GM23248 (cell line): ENCODE results near the gene TNRC6B. TPM values are rescaled to one million over a fixed set of nuclear protein-coding genes. Genes with fewer than 3 reads are reported as not detected.
A peak's percentile ranks its signal among the peaks of the same experiment; 100 is the strongest.

Experiments
- DNase-seq: peaks from one replicate; pipeline ENCODE4 v3.0.0-alpha.2; 2015
- H2AFZ ChIP-seq: fragments of 200-600 bp; sonication (generic); 2 replicates; pipeline ENCODE4 v1.6.1; 2016; ENCODE audit warnings: antibody characterized with exemption
- H3F3A ChIP-seq: fragments of 200-600 bp; sonication (generic); 2 replicates; pipeline ENCODE4 v1.6.1; 2016; ENCODE audit warnings: mild to moderate bottlenecking, antibody characterized with exemption, mixed run types; ENCODE audit not compliant: insufficient read depth
- H3K27ac ChIP-seq: fragments of 200-600 bp; sonication (generic); 2 replicates; pipeline ENCODE4 v1.5.1; 2016; ENCODE audit warnings: mild to moderate bottlenecking
- H3K27me3 ChIP-seq: fragments of 200-600 bp; sonication (generic); replicated peaks from 2 replicates; pipeline ENCODE4 v1.6.1; 2016; ENCODE audit warnings: mild to moderate bottlenecking; ENCODE audit not compliant: insufficient read depth
- H3K36me3 ChIP-seq: fragments of 200-600 bp; sonication (generic); 2 replicates; pipeline ENCODE4 v1.6.1; 2016; ENCODE audit warnings: low read depth, mild to moderate bottlenecking
- H3K4me1 ChIP-seq: fragments of 200-600 bp; sonication (generic); 2 replicates; pipeline ENCODE4 v1.6.1; 2016; ENCODE audit warnings: mild to moderate bottlenecking; ENCODE audit not compliant: insufficient read depth
- H3K4me2 ChIP-seq: fragments of 200-600 bp; sonication (generic); one replicate; pipeline ENCODE4 v1.6.1; 2016; ENCODE audit warnings: mild to moderate bottlenecking; ENCODE audit not compliant: unreplicated experiment
- H3K4me3 ChIP-seq: fragments of 200-600 bp; sonication (generic); 2 replicates; pipeline ENCODE4 v1.5.1; 2016; ENCODE audit warnings: mild to moderate bottlenecking
- H3K79me2 ChIP-seq: fragments of 200-600 bp; sonication (generic); 2 replicates; pipeline ENCODE4 v1.6.1; 2016; ENCODE audit warnings: mild to moderate bottlenecking; ENCODE audit not compliant: insufficient read depth
- H3K9ac ChIP-seq: fragments of 200-600 bp; sonication (generic); 2 replicates; pipeline ENCODE4 v1.6.1; 2016; ENCODE audit warnings: mild to moderate bottlenecking
- H3K9me2 ChIP-seq: fragments of 200-600 bp; sonication (generic); 2 replicates; pipeline ENCODE4 v1.6.1; 2016; ENCODE audit warnings: mixed run types, mild to moderate bottlenecking, moderate library complexity; ENCODE audit not compliant: insufficient read depth
- H3K9me3 ChIP-seq: fragments of 200-600 bp; sonication (generic); one replicate; pipeline ENCODE4 v1.6.1; 2017; ENCODE audit warnings: low read depth
- H4K20me1 ChIP-seq: fragments of 200-600 bp; sonication (generic); 2 replicates; pipeline ENCODE4 v1.6.0; 2016; ENCODE audit not compliant: insufficient read depth
- EZH2 ChIP-seq: fragments of 200-600 bp; sonication (generic); IDR thresholded peaks from 2 replicates; pipeline ENCODE4 v1.6.1; 2018; ENCODE audit warnings: antibody characterized with exemption, mild to moderate bottlenecking; ENCODE audit not compliant: insufficient read depth, poor library complexity, severe bottlenecking
- EZH2phosphoT487 ChIP-seq: fragments of 200-600 bp; sonication (generic); IDR thresholded peaks from 2 replicates; pipeline ENCODE4 v1.6.1; 2018; ENCODE audit warnings: antibody characterized with exemption, moderate library complexity, mild to moderate bottlenecking, low read depth; ENCODE audit not compliant: insufficient read depth
- WGBS, 2 experiments: methylation state at CpG; one replicate each; pipeline ENCODE4 v1.1.6; 2015 to 2017; ENCODE audit warnings: low lambda C conversion rate in 2 of 2, low coverage in 1 of 2; ENCODE audit errors: missing lambda C conversion rate in 2 of 2; 5-methylcytosine and 5-hydroxymethylcytosine counted together
- in situ Hi-C: fragments of 300-500 bp; cut with MboI; formaldehyde crosslinking; loops from 2 replicates; pipeline ENCODE4 v1.15.0; 2020
- polyA plus RNA-seq: library from polyadenylated mRNA; unstranded; fragments of >200 nt; fragmentation: Nextera tagmentation; extraction: Ambion mirVana; gene quantifications from 2 replicates; pipeline ENCODE4 v1.2.1, GENCODE V29; 2016
- total RNA-seq: library from RNA; depleted of rRNA; stranded (reverse); fragments of >200 nt; shearing (Covaris generic); gene quantifications from 2 replicates; pipeline ENCODE4 v1.2.3, GENCODE V29; 2014

The TNRC6B gene
- total and polyA plus RNA-seq, 2 experiments from 2014 or later, result 14.1 to 21.1 TPM

DNA sequence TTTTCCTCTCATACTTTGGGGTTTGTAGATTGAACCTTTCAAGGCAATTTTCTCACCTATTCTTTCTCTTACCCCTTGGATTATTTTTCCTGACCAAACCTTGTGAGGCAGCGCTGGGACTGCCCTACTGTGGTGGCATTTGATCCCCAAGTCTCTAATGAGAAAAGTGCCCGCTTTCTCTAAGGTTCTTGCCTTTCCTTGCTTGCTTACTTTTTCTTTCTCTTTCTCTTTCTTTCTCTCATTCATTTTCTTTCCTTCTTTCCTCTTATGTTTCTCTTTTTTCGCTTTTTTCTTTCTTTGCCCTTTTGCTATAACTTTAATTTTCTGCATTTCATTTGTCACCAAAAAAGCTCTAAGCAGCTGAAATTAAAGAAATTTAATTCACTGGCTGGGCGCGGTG is 127.9 kb downstream of the TNRC6B start:
- Histone ChIP-seq H3K4me3 (no peak overlapping the region), H3K4me1 (peaks cover 11% of the 10 kb centered on the region), H3K9ac (no peak overlapping the region), H3K4me2 (no peak overlapping the region), H3K9me2 (no peaks in the 10 kb centered on the region), H3K9me3 (no peaks in the 10 kb centered on the region), H3K27ac (no peak overlapping the region), H4K20me1 (no peaks in the 10 kb centered on the region), H2AFZ (no peak overlapping the region), H3K79me2 (no peaks in the 10 kb centered on the region), H3K36me3 (peaks cover 19% of the 10 kb centered on the region), H3K27me3 (no peaks in the 10 kb centered on the region), H3F3A (peaks cover 25% of the 10 kb centered on the region)
- 97 to 98% methylated on average over 5 of the region's 5 CpGs for WGBS, 2 experiments
- in situ Hi-C loops, result no loop called here
- no peak for DNase-seq
- TF ChIP-seq EZH2 (no peak), EZH2phosphoT487 (no peak)

- no peaks in the 10 kb centered on the region for H3K27me3 ChIP-seq
- H3K27ac ChIP-seq, result peak overlapping the region; percentile 88
- H3F3A ChIP-seq, result peaks cover 50% of the 10 kb centered on the region
- H3K9me3 ChIP-seq, result no peaks in the 10 kb centered on the region
- H3K4me2 ChIP-seq, result no peak overlapping the region
- H4K20me1 ChIP-seq, result no peaks in the 10 kb centered on the region
- H3K9ac ChIP-seq, result peak overlapping the region; percentile 63; the same call in 1 of the 2 replicates
- no peak overlapping the region for H3K4me3 ChIP-seq
- H3K4me1 ChIP-seq, result peaks cover 21% of the 10 kb centered on the region
- H3K9me2 ChIP-seq, result no peaks in the 10 kb centered on the region
- 84% methylated on average over 6 of the region's 6 CpGs for WGBS, 2 experiments
- DNase-seq, result no peak
- no peak overlapping the region for H2AFZ ChIP-seq
- in situ Hi-C loops, result no loop called here
- H3K79me2 ChIP-seq, result no peaks in the 10 kb centered on the region
- H3K36me3 ChIP-seq, result peaks cover 25% of the 10 kb centered on the region
- TF ChIP-seq EZH2phosphoT487, result no peak
- no peak for TF ChIP-seq EZH2
These were observed 131.4 kb downstream of the TNRC6B start for GRCh38 chr22:40308999-40309573.

GRCh38 chr22:40309631-40310030 is 131.9 kb downstream of the TNRC6B start:
- H3K9me2 ChIP-seq, result no peaks in the 10 kb centered on the region
- DNase-seq, result peak; percentile 20
- peak overlapping the region; percentile 88 for H3K27ac ChIP-seq

GRCh38 chr22:40310081-40310767 is 132.5 kb downstream of the TNRC6B start:
- peaks cover 34% of the 10 kb centered on the region for H3K36me3 ChIP-seq
- TF ChIP-seq EZH2 (no peak), EZH2phosphoT487 (0 out of 2 replicates have a peak, but pooled peaks have one; percentile 23)
- in situ Hi-C loops, result no loop called here

More at GRCh38 chr22:40309631-40310030, 131.9 kb downstream of the TNRC6B start:
- Histone ChIP-seq H3K79me2 (no peaks in the 10 kb centered on the region), H3K4me3 (peak overlapping the region; percentile 58), H3F3A (peaks cover 50% of the 10 kb centered on the region), H3K4me2 (peak overlapping the region; percentile 67), H2AFZ (no peak overlapping the region), H3K36me3 (peaks cover 31% of the 10 kb centered on the region), H3K9ac (peak overlapping the region; percentile 63), H3K27me3 (no peaks in the 10 kb centered on the region), H3K4me1 (peaks cover 21% of the 10 kb centered on the region), H4K20me1 (no peaks in the 10 kb centered on the region), H3K9me3 (no peaks in the 10 kb centered on the region)
- in situ Hi-C loops, result no loop called here
- TF ChIP-seq EZH2 (no peak), EZH2phosphoT487 (no peak)

More at GRCh38 chr22:40310081-40310767, 132.5 kb downstream of the TNRC6B start:
- peak overlapping the region; percentile 88 for H3K27ac ChIP-seq
- WGBS, 2 experiments, result 1 to 2% methylated on average over 9 of the region's 9 CpGs
- no peaks in the 10 kb centered on the region for H3K9me2 ChIP-seq
- no peaks in the 10 kb centered on the region for H3K27me3 ChIP-seq
- peak overlapping the region; percentile 63 for H3K9ac ChIP-seq
- no peaks in the 10 kb centered on the region for H3K9me3 ChIP-seq
- peak overlapping the region; percentile 67 for H3K4me2 ChIP-seq
- peak overlapping the region; percentile 58 for H3K4me3 ChIP-seq
- no peak overlapping the region for H2AFZ ChIP-seq
- DNase-seq, result peak; percentile 93
- no peaks in the 10 kb centered on the region for H4K20me1 ChIP-seq
- peaks cover 50% of the 10 kb centered on the region for H3F3A ChIP-seq
- H3K4me1 ChIP-seq, result peaks cover 21% of the 10 kb centered on the region
- no peaks in the 10 kb centered on the region for H3K79me2 ChIP-seq
